NCI-H2107 treated with DMSO at 0.1 percent for 48 hours (cell line): ENCODE data around the gene LYG2.
"Not testable (repeated sequence)": the region's sequence is repeated elsewhere in the genome, so short reads cannot be mapped to it uniquely, and the experiment has no call there.

ENCODE experiments used
- DNase-seq: peaks from one replicate; lab custom pipeline; 2025; ENCODE audit not compliant: unreplicated experiment; lab: John Stamatoyannopoulos, UW

The LYG2 gene

DNA sequence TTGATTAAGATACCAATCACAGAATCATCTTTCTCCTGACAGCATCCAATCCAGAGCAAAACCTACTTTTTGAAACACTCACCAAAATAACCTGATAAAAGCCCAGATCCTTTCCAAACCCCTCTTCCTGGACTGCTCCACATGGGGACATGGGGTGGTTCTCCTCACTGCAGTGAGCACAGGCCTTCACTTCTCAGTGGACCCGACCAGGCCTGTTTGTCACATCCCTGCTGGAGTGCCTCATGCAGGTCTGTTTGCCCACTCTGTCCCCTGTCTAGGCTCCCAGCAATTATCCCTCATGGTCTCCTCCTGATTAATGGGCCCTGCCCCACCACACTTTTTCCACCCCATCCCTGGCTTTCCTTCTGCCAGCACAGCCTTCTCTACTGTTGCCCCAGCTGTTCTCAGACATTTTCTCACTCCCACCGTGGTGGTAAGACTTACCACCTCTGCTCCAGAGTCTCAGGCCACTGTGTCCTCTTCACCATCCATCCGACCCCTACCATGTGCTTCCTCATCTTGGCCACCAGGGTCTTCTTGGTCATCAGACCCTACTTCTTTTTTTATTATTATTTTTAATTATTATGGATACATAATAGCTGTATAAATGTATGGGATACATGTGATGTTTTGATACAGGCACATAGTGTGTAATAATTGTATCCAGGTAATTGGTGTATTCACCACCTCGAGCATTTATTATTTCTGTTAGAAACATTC lies 53.3 kb downstream of the LYG2 start:
- no peak for DNase-seq

DNA sequence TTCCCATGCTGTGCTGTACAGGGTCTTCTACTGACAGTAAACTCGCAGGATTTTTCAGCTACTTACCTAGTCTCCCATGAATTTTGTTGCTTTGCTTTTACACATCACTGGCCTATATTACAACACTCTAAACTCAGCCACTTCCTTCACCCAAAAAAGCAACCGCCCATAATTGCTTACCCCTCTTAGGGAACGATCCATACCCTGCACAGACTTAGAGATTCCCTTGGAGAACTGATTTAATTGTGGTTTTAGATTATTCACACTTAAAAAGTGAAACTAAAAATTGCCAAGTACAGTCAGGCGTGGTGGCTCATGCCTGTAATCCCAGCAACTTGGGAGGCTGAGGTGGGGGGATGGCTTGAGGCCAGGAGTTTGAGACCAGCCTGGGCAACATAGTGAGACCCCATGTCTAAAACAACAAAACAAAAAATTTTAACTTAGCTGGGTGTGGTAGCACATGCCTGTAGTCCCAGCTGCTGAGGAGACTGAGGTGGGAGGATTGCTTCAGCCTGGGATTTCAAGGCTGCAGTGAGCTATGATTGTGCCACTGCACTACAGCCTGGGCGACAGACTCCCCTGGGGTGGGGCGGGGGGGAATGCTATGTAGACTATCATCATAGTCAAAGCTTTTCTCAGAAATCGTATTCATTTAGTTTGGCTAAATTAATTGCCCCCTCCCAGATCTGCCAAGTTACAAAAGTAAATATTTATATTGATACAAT lies 55.2 kb downstream of the LYG2 start:
- DNase-seq, result no peak

DNA sequence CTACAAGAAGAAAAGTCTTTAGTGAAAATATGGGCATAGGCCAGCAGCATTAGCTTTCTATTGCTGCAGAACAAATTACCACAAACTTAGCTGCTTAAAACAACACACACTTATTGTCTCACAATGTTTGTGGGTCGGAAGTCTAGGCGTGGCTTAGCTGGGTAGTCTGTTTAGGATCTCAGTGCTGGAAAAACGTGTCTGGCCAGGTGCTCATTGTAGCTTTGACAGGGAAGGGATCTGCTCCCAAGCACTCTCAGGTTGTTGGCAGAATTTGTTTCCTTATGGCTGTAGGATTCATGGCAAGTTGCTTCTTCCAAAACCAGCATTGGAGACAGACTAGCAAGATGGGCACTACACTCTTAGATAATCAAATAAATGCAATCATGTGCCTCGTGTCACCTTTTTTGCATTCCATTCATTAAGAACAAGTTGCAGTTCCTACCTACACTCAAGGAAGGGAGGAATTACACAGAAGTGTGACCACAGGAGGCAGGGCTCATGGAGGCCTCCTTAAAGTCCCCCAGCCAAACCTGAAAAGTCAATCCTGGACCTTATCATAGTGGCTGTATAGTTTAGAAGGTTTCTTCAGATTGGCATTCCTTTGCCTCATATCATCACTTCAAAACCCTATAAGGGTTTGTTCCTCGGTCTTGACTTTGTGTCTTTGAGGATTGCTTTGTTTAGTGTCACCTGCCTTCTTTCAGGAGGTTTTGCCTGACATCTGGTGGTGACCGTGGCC lies 57.2 kb downstream of the LYG2 start:
- DNase-seq, result no peak

DNA sequence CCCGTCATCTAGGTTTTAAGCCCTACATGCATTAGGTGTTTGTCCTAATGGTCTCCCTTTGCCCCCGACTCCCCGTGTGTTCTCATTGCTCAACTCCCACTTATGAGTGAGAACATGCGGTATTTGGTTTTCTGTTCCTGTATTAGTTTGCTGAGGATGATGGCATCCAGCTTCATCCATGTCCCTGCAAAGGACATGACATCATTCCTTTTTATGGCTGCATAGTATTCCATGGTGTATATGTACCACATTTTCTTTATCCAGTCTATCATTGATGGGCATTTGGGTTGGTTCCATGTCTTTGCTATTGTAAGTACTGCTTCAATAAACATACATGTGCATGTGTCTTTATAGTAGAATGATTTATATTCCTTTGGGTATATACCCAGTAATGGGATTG lies 63.1 kb downstream of the LYG2 start:
- not testable (repeated sequence) for DNase-seq
